Pons (tissue), 1 donor: ENCODE data around the gene SYT3.

Experiments
- DNase-seq: peaks from one replicate; pipeline ENCODE4 v3.0.0-alpha.2; 2016; ENCODE audit warnings: low spot score

The SYT3 gene

GRCh38 chr19:50639121-50640112 lies at the start of gene SYT3:
TSS of gene SYT3 (minus strand) at chr19:50639881. CDS start at chr19:50637411, 2,470 bp downstream.
- DNase-seq: peak; percentile 45

- DNase-seq: no peak
Observed at GRCh38 chr19:50688766-50689165, 49.1 kb upstream of the SYT3 start.

- DNase-seq: no peak
Observed at GRCh38 chr19:50686310-50687032, 46.8 kb upstream of the SYT3 start.

- DNase-seq: peak; percentile 71
Observed at GRCh38 chr19:50679177-50680125, 39.8 kb upstream of the SYT3 start.

- DNase-seq: no peak
Observed at GRCh38 chr19:50678323-50678722, 38.6 kb upstream of the SYT3 start.

- DNase-seq: no peak
Observed at GRCh38 chr19:50677636-50678035, 38.0 kb upstream of the SYT3 start.

- no peak for DNase-seq
Observed at GRCh38 chr19:50676625-50677197, 37.0 kb upstream of the SYT3 start.

GRCh38 chr19:50673118-50673517 lies 33.4 kb upstream of the SYT3 start:
- no peak for DNase-seq

- no peak for DNase-seq
Observed at GRCh38 chr19:50670102-50670380, 30.4 kb upstream of the SYT3 start.

- DNase-seq: peak; percentile 17
Observed at GRCh38 chr19:50669302-50670101, 29.8 kb upstream of the SYT3 start.

- DNase-seq: no peak
Observed at GRCh38 chr19:50668879-50669278, 29.2 kb upstream of the SYT3 start.

GRCh38 chr19:50668416-50668815 lies 28.7 kb upstream of the SYT3 start:
- DNase-seq: no peak

GRCh38 chr19:50667759-50668231 lies 28.1 kb upstream of the SYT3 start:
- no peak for DNase-seq

- no peak for DNase-seq
Observed at GRCh38 chr19:50667177-50667758, 27.6 kb upstream of the SYT3 start.

GRCh38 chr19:50666346-50667176 lies 26.9 kb upstream of the SYT3 start:
- DNase-seq: no peak

GRCh38 chr19:50664204-50664603 lies 24.5 kb upstream of the SYT3 start:
- no peak for DNase-seq

GRCh38 chr19:50663482-50663790 lies 23.8 kb upstream of the SYT3 start:
- no peak for DNase-seq

- DNase-seq: no peak
Observed at GRCh38 chr19:50662651-50663481, 23.2 kb upstream of the SYT3 start.
